Astrocyte (in vitro differentiated cells and primary cell): ENCODE data around the gene TNRC18. TPM values are rescaled to one million over a fixed set of nuclear protein-coding genes. Genes with fewer than 3 reads are reported as not detected.

Source experiments
- DNase-seq: peaks from one replicate; pipeline ENCODE4 v3.0.0-alpha.2; 2010; ENCODE audit warnings: low read depth
- FAIRE-seq: peaks from 2 replicates; lab custom pipeline; 2011; peaks lifted over from hg19 to GRCh38; lab: Jason Lieb, UNC
- H2AFZ ChIP-seq: 2 replicates; pipeline ENCODE4 v1.6.0; 2012; ENCODE audit warnings: low read depth, low read length, inconsistent platforms
- H3K27ac ChIP-seq: 2 replicates; pipeline ENCODE4 v1.5.1; 2011; ENCODE audit warnings: low read depth, low read length, inconsistent platforms
- H3K27me3 ChIP-seq: 2 replicates; pipeline ENCODE4 v1.6.0; 2011; ENCODE audit warnings: low read length, inconsistent platforms; ENCODE audit not compliant: insufficient read depth
- H3K36me3 ChIP-seq: 2 replicates; pipeline ENCODE4 v1.5.1; 2011; ENCODE audit warnings: low read length, inconsistent platforms; ENCODE audit not compliant: insufficient read depth
- H3K4me1 ChIP-seq: 2 replicates; pipeline ENCODE4 v1.5.1; 2011; ENCODE audit warnings: low read length, inconsistent platforms; ENCODE audit not compliant: insufficient read depth
- H3K4me2 ChIP-seq: 2 replicates; pipeline ENCODE4 v1.6.0; 2012; ENCODE audit warnings: low read length, inconsistent platforms
- H3K4me3 ChIP-seq: 2 replicates; pipeline ENCODE4 v1.5.1; 2011; ENCODE audit warnings: low read depth, mild to moderate bottlenecking, low read length, inconsistent platforms; ENCODE audit not compliant: insufficient read depth
- H3K79me2 ChIP-seq: 2 replicates; pipeline ENCODE4 v1.6.0; 2012; ENCODE audit warnings: mild to moderate bottlenecking, low read length, inconsistent platforms; ENCODE audit not compliant: insufficient read depth
- H3K9ac ChIP-seq: 2 replicates; pipeline ENCODE4 v1.6.0; 2012; ENCODE audit warnings: mild to moderate bottlenecking, low read length, inconsistent platforms
- H3K9me3 ChIP-seq: 2 replicates; pipeline ENCODE4 v1.5.1; 2012; ENCODE audit warnings: low read depth, mild to moderate bottlenecking, low read length, inconsistent platforms; ENCODE audit not compliant: insufficient read depth
- H4K20me1 ChIP-seq: 2 replicates; pipeline ENCODE4 v1.6.0; 2012; ENCODE audit warnings: low read length, inconsistent platforms; ENCODE audit not compliant: insufficient read depth
- H3K27ac Mint-ChIP-seq: one replicate; pipeline ENCODE4 v1.8.0; 2021; ENCODE audit warnings: mild to moderate bottlenecking, mixed read lengths; ENCODE audit not compliant: unreplicated experiment
- H3K27me3 Mint-ChIP-seq: one replicate; pipeline ENCODE4 v1.8.0; 2021; ENCODE audit warnings: low read depth, mixed read lengths; ENCODE audit not compliant: unreplicated experiment
- H3K36me3 Mint-ChIP-seq: one replicate; pipeline ENCODE4 v1.8.0; 2021; ENCODE audit warnings: low read depth, mixed read lengths; ENCODE audit not compliant: unreplicated experiment
- H3K4me1 Mint-ChIP-seq: one replicate; pipeline ENCODE4 v1.8.0; 2021; ENCODE audit warnings: low read depth, mixed read lengths; ENCODE audit not compliant: unreplicated experiment
- H3K4me3 Mint-ChIP-seq: one replicate; pipeline ENCODE4 v1.8.0; 2021; ENCODE audit warnings: mild to moderate bottlenecking, moderate library complexity, mixed read lengths; ENCODE audit not compliant: unreplicated experiment
- H3K9me3 Mint-ChIP-seq: one replicate; pipeline ENCODE4 v1.8.0; 2021; ENCODE audit warnings: mild to moderate bottlenecking, mixed read lengths; ENCODE audit not compliant: unreplicated experiment
- EZH2 ChIP-seq: IDR thresholded peaks from 2 replicates; pipeline ENCODE4 v1.6.1; 2012; ENCODE audit warnings: mild to moderate bottlenecking, low read length, inconsistent platforms; ENCODE audit not compliant: insufficient read depth
- total RNA-seq: library from RNA; stranded (reverse); gene quantifications from 2 replicates; pipeline ENCODE4 v1.2.1, GENCODE V29; 2021
- TF ChIP-seq, protein P1 (sequence below): IDR thresholded peaks from 2 replicates; pipeline ENCODE4 v1.5.1; 2011; ENCODE audit warnings: low read depth, mild to moderate bottlenecking, inconsistent platforms, low read length, moderate library complexity; ENCODE audit not compliant: insufficient read depth

The TNRC18 gene
- total RNA-seq, 1 donor from 2014 or later, result 84.3 TPM

DNA sequence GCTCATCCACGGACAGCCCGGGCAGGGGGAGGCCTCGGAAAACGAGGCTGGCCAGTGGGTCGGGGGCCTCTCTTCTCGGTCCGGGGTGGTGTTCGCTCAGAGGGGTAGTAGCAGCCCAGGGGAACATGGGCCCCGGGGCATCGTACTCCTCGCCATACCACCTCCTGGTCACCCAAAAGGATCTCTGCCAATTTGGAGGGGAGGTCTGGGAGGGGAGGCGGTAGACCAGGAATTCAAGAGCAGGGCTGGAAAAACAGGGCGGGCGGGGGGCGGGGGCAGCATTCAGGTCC is 73.5 kb downstream of the TNRC18 start:
- peaks cover 21% of the 10 kb centered on the region for H3K36me3 Mint-ChIP-seq
- Histone ChIP-seq H3K4me2 (no peak overlapping the region), H3K9ac (no peak overlapping the region), H3K36me3 (peaks cover 3% of the 10 kb centered on the region), H4K20me1 (peaks cover 61% of the 10 kb centered on the region), H2AFZ (no peak overlapping the region), H3K9me3 (no peaks in the 10 kb centered on the region), H3K27me3 (no peaks in the 10 kb centered on the region), H3K79me2 (peaks cover 40% of the 10 kb centered on the region), H3K4me3 (no peak overlapping the region), H3K4me1 (peaks cover 6% of the 10 kb centered on the region), H3K27ac (no peak overlapping the region)
- FAIRE-seq (no peak), DNase-seq (no peak)
- TF ChIP-seq, protein P1, sequence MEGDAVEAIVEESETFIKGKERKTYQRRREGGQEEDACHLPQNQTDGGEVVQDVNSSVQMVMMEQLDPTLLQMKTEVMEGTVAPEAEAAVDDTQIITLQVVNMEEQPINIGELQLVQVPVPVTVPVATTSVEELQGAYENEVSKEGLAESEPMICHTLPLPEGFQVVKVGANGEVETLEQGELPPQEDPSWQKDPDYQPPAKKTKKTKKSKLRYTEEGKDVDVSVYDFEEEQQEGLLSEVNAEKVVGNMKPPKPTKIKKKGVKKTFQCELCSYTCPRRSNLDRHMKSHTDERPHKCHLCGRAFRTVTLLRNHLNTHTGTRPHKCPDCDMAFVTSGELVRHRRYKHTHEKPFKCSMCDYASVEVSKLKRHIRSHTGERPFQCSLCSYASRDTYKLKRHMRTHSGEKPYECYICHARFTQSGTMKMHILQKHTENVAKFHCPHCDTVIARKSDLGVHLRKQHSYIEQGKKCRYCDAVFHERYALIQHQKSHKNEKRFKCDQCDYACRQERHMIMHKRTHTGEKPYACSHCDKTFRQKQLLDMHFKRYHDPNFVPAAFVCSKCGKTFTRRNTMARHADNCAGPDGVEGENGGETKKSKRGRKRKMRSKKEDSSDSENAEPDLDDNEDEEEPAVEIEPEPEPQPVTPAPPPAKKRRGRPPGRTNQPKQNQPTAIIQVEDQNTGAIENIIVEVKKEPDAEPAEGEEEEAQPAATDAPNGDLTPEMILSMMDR, result no peak
- no peak for TF ChIP-seq EZH2
- peaks cover 17% of the 10 kb centered on the region for H3K4me1 Mint-ChIP-seq
- peaks cover 2% of the 10 kb centered on the region for H3K27me3 Mint-ChIP-seq
- H3K27ac Mint-ChIP-seq, result no peak overlapping the region
- H3K9me3 Mint-ChIP-seq, result no peaks in the 10 kb centered on the region
- H3K4me3 Mint-ChIP-seq, result no peak overlapping the region

DNA sequence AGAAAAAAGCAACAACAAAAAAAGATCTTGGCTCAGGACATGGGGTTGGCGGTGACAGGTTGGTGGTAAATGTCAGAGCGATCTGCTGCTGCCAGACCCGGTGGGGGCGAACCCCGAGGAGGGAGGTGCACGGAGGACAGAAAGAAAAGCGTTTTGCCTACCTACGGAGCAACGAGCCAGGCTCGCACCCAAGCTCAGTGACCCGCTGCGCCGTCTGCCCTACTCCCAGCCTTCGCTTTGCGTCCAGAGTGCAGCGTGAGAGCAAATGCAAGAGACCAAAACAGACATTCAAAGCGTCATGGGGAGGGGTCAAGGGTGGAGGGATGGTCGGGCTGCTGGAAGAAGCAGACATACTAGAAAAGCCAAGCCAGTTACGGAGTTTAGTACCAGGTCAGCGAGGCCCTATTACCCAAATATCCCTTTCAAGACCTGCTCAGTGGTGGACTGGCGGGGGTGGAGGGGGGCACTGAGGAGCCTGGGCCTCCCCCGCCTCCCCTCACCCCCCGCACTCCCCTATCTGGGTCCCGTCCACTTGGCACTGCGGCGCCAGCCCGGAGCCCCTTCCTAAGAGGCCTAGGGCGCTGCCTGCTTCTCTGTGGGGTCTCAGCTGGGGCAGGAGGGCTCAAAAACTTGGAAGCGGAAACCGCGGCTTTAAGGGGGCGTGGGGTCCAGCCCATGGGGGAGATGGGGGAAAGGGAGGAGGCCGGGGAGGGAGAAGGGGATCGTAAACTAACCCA is 74.0 kb downstream of the TNRC18 start:
- no peaks in the 10 kb centered on the region for H3K9me3 ChIP-seq
- H3K4me1 Mint-ChIP-seq, result peaks cover 14% of the 10 kb centered on the region
- H3K4me1 ChIP-seq, result peaks cover 4% of the 10 kb centered on the region
- no peak overlapping the region for H3K9ac ChIP-seq
- DNase-seq, result no peak
- peaks cover 34% of the 10 kb centered on the region for H3K79me2 ChIP-seq
- no peak overlapping the region for H3K4me3 ChIP-seq
- H3K36me3 ChIP-seq, result peaks cover 8% of the 10 kb centered on the region
- H3K27ac Mint-ChIP-seq, result no peak overlapping the region
- no peak overlapping the region for H3K4me2 ChIP-seq
- peaks cover 56% of the 10 kb centered on the region for H4K20me1 ChIP-seq
- H3K36me3 Mint-ChIP-seq, result peaks cover 24% of the 10 kb centered on the region
- TF ChIP-seq, protein P1, result no peak
- no peak for TF ChIP-seq EZH2
- H3K4me3 Mint-ChIP-seq, result peak overlapping the region; percentile 61
- no peak for FAIRE-seq
- H3K9me3 Mint-ChIP-seq, result no peaks in the 10 kb centered on the region
- H3K27me3 ChIP-seq, result no peaks in the 10 kb centered on the region
- peaks cover 2% of the 10 kb centered on the region for H3K27me3 Mint-ChIP-seq
- no peak overlapping the region for H2AFZ ChIP-seq
- H3K27ac ChIP-seq, result no peak overlapping the region

DNA sequence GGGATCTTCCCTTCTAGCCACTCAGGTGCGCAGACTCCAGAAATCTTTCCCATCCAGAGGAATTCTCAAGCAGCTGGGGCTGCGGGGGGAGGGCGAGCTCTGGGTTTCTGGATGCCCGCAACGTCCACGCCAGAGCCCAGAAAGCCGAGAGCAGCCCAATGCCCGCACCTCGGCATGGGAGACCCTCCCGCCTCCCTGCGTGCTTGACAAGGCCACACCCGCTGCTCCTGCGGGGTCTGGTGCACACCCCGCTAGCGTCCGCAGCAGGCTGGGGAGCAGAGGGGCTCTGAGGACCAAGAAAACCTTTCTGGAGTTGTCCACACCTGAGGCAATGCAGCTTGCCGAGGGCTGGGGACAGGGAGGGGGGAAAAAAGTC is 74.6 kb downstream of the TNRC18 start:
- H3K4me2 ChIP-seq, result no peak overlapping the region
- peaks cover 11% of the 10 kb centered on the region for H3K36me3 ChIP-seq
- Mint-ChIP-seq H3K27me3 (peaks cover 2% of the 10 kb centered on the region), H3K36me3 (peaks cover 28% of the 10 kb centered on the region), H3K4me3 (no peak overlapping the region), H3K27ac (no peak overlapping the region), H3K4me1 (peaks cover 9% of the 10 kb centered on the region), H3K9me3 (peaks cover 3% of the 10 kb centered on the region)
- FAIRE-seq (no peak), DNase-seq (no peak)
- H3K79me2 ChIP-seq, result peaks cover 29% of the 10 kb centered on the region
- no peak for TF ChIP-seq EZH2
- TF ChIP-seq, protein P1, result no peak
- H3K27ac ChIP-seq, result no peak overlapping the region
- H3K27me3 ChIP-seq, result no peaks in the 10 kb centered on the region
- H4K20me1 ChIP-seq, result peaks cover 50% of the 10 kb centered on the region
- H3K4me3 ChIP-seq, result no peak overlapping the region
- H3K9ac ChIP-seq, result no peak overlapping the region
- no peak overlapping the region for H2AFZ ChIP-seq
- no peaks in the 10 kb centered on the region for H3K9me3 ChIP-seq
- no peaks in the 10 kb centered on the region for H3K4me1 ChIP-seq
